Liver (tissue), 3 donors: ENCODE measurements around the gene PLK2.

Experiments used
- GABPA ChIP-seq, 2 donors: IDR thresholded peaks in 1 of 2; conservative IDR thresholded peaks in 1 of 2; 2 replicates each; pipeline ENCODE4 v1.6.1; 2016; ENCODE audit warnings: antibody characterized with exemption in 2 of 2, mild to moderate bottlenecking in 1 of 2, moderate library complexity in 1 of 2
- HNF4A ChIP-seq, 2 donors: conservative IDR thresholded peaks; 2 replicates each; pipeline ENCODE4 v1.6.1; 2016; ENCODE audit warnings: antibody characterized with exemption in 2 of 2, mild to moderate bottlenecking in 2 of 2
- JUND ChIP-seq, 2 donors: IDR thresholded peaks; 2 replicates each; pipeline ENCODE4 v1.6.1; 2016; ENCODE audit warnings: antibody characterized with exemption in 2 of 2
- RAD21 ChIP-seq, 2 donors: IDR thresholded peaks; 2 replicates each; pipeline ENCODE4 v1.6.1; 2016; ENCODE audit warnings: antibody characterized with exemption in 2 of 2, mild to moderate bottlenecking in 2 of 2
- TAF1 ChIP-seq: conservative IDR thresholded peaks from 2 replicates; pipeline ENCODE4 v1.6.1; 2016; ENCODE audit warnings: antibody characterized with exemption, mild to moderate bottlenecking
- TF ChIP-seq, protein P1 (sequence below): fragments of 150-350 bp; IDR thresholded peaks from 2 replicates; pipeline ENCODE4 v1.5.1; 2017; ENCODE audit warnings: improper control_type of control experiment, low read depth, low read length; ENCODE audit not compliant: missing input control
- TF ChIP-seq, protein P2 (sequence below): IDR thresholded peaks from 2 replicates; pipeline ENCODE4 v1.6.1; 2016; ENCODE audit warnings: antibody characterized with exemption
- TF ChIP-seq, protein P3 (sequence below): IDR thresholded peaks from 2 replicates; pipeline ENCODE4 v1.6.1; 2016; ENCODE audit warnings: antibody characterized with exemption, mild to moderate bottlenecking
- donor health status: healthy.
- donor health status: healthy.

DNA sequence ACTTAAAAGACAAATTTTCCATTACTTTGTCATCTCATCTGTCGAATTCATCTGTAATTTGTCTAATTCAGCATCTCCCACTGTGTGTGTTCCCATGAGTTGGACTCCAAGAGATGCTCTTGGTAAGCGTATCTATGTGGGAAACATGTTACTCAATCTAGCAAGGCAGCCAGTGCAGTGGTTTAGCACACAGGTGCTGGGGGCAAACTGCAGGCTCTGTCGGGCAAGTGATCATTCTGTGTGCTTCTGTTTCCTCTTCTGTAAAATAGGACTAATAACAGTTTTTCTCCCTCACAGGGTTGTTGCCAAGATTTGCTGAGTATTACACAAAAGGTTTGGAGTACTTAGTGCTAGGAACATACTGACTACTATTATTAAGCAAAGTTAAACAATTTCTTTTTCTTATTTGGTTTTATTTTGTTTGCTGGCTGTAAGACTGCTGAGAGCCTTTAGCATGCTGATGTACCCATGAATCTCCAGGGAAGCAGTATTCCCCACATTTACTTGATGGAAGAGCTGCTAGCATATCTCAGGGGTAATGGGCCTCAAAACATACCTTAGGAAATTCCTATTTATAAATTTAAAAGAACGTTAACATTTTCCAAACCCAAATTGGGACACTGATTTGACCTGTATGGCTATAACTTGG lies 30.6 kb upstream of the PLK2 start:
- TF ChIP-seq, protein P1, sequence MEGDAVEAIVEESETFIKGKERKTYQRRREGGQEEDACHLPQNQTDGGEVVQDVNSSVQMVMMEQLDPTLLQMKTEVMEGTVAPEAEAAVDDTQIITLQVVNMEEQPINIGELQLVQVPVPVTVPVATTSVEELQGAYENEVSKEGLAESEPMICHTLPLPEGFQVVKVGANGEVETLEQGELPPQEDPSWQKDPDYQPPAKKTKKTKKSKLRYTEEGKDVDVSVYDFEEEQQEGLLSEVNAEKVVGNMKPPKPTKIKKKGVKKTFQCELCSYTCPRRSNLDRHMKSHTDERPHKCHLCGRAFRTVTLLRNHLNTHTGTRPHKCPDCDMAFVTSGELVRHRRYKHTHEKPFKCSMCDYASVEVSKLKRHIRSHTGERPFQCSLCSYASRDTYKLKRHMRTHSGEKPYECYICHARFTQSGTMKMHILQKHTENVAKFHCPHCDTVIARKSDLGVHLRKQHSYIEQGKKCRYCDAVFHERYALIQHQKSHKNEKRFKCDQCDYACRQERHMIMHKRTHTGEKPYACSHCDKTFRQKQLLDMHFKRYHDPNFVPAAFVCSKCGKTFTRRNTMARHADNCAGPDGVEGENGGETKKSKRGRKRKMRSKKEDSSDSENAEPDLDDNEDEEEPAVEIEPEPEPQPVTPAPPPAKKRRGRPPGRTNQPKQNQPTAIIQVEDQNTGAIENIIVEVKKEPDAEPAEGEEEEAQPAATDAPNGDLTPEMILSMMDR = no peak
- TF ChIP-seq HNF4A (conservative IDR thresholded peaks at IDR 0.05) (no peak), GABPA (IDR thresholded peaks at IDR 0.05 in 1 of 2, conservative IDR thresholded peaks at IDR 0.05 in 1 of 2) (no peak), RAD21 (IDR thresholded peaks at IDR 0.05) (no peak), JUND (IDR thresholded peaks at IDR 0.05) (no peak), TAF1 (no peak)
- TF ChIP-seq, protein P2, sequence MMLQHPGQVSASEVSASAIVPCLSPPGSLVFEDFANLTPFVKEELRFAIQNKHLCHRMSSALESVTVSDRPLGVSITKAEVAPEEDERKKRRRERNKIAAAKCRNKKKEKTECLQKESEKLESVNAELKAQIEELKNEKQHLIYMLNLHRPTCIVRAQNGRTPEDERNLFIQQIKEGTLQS = no peak
- TF ChIP-seq, protein P3, sequence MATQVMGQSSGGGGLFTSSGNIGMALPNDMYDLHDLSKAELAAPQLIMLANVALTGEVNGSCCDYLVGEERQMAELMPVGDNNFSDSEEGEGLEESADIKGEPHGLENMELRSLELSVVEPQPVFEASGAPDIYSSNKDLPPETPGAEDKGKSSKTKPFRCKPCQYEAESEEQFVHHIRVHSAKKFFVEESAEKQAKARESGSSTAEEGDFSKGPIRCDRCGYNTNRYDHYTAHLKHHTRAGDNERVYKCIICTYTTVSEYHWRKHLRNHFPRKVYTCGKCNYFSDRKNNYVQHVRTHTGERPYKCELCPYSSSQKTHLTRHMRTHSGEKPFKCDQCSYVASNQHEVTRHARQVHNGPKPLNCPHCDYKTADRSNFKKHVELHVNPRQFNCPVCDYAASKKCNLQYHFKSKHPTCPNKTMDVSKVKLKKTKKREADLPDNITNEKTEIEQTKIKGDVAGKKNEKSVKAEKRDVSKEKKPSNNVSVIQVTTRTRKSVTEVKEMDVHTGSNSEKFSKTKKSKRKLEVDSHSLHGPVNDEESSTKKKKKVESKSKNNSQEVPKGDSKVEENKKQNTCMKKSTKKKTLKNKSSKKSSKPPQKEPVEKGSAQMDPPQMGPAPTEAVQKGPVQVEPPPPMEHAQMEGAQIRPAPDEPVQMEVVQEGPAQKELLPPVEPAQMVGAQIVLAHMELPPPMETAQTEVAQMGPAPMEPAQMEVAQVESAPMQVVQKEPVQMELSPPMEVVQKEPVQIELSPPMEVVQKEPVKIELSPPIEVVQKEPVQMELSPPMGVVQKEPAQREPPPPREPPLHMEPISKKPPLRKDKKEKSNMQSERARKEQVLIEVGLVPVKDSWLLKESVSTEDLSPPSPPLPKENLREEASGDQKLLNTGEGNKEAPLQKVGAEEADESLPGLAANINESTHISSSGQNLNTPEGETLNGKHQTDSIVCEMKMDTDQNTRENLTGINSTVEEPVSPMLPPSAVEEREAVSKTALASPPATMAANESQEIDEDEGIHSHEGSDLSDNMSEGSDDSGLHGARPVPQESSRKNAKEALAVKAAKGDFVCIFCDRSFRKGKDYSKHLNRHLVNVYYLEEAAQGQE = no peak
